Measurements from ENCODE around the gene CLEC16A.

Gene CLEC16A

DNA sequence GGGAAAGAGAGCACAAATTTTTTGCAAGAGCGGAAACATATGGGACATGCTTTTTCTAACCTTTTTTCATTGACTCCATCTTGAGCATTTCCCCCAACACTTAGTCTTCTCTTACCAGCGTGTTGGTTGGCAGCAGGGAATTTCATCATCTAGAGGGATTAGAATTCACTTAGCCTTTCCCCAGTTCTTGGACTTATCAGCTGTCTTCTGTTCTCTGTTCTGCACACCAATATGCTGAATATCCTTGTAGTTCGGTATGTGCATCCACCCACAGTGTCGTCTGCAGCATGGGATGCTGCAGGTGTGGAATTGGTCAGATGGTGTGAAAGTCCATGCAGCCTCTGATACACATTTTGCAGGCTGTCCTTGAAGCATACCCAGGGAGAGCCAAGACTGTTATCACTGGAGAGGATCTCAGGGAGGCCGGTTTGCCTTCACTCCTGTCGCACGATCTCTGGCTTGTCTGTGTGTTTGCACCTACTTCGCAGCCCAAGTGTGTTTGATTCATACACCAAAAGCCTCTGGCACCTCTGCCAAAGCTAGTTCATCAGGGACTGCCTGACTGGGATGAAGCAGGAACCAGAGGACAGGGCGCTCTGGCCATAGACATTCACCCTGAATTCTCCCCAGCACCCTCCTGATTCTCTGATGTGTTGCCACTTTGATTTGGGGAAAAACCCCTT lies 218.4 kb downstream of the CLEC16A start:
- Histone ChIP-seq H3K27ac (no peak overlapping the region), H3K9me3 (no peaks in the 10 kb centered on the region), H3K4me1 (ENCODE audit: control insufficient read depth in 1 of 2, insufficient read depth in 1 of 2, low read depth in 1 of 2, low read length in 1 of 2) (no peaks in the 10 kb centered on the region), H3K36me3 (peaks cover 41% of the 10 kb centered on the region), H3K27me3 (no peaks in the 10 kb centered on the region), H3K4me3 (ENCODE audit: low read depth in 1 of 2, low read length in 1 of 2) (no peak overlapping the region)
- TF ChIP-seq, protein P1, sequence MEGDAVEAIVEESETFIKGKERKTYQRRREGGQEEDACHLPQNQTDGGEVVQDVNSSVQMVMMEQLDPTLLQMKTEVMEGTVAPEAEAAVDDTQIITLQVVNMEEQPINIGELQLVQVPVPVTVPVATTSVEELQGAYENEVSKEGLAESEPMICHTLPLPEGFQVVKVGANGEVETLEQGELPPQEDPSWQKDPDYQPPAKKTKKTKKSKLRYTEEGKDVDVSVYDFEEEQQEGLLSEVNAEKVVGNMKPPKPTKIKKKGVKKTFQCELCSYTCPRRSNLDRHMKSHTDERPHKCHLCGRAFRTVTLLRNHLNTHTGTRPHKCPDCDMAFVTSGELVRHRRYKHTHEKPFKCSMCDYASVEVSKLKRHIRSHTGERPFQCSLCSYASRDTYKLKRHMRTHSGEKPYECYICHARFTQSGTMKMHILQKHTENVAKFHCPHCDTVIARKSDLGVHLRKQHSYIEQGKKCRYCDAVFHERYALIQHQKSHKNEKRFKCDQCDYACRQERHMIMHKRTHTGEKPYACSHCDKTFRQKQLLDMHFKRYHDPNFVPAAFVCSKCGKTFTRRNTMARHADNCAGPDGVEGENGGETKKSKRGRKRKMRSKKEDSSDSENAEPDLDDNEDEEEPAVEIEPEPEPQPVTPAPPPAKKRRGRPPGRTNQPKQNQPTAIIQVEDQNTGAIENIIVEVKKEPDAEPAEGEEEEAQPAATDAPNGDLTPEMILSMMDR (IDR thresholded peaks at IDR 0.05) = no peak

DNA sequence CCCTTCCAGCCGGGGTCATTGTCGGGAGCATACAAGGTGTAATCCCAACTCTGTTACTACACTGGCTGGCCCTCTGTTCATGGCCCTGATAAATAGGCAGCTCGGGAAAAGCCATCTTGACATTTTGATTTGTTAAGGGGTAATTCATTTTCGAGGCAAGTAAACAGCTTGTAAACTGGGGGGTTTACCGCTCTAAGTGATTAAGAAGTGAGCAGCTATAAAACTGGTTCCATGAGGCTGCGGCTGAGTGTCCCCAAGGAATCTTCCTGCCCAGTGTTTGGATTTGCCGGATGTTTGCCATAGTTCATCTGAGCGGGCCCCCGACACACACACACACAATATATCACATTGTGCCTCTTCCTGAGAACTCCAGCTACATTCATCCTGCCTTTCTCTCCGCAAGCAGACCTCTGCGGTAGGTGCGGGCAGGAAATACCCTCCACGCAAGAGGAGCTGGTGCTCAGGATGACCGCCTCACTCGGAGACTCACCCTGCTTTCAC lies 219.4 kb downstream of the CLEC16A start:
- H3K4me3 ChIP-seq (ENCODE audit: low read depth in 1 of 2, low read length in 1 of 2) = no peak overlapping the region

DNA sequence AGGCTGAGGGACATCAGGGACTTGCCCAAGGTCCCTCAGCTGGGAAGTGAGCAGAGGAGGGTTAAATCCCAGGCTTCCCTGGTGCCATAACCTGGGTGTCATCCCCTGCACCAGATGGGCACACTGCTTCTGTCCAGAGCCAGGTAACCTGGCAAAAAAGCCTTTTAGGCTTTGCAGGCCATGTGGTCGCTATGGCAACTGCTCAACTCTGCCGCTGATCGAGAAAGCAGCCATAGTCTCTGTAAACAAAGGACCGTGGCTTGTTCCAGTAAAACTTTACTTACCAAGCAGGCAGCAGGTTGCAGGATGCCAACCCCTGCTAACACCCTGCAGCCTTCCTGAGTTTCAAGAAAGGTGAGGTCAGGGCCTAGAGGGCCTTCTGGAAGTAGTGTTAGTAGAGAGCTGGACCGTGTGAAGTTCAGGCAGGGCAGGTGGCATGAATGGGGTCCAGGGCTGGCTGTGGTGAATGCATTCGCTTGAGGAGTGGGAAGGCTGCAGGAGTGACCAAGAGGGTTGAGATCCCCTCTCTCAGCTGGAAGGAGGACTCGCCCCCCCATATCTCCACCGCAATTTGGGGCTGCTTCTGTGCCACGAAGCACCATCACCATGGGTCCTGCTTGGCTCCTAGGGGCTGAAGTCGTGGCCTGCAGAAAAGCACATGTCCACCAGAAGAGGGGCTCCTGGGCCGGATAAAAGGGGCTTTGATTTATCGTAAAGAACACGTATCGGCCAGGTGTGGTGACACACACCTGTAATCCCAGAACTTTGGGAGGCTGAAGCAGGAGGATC lies 220.3 kb downstream of the CLEC16A start:
- Histone ChIP-seq H3K9me3 (no peaks in the 10 kb centered on the region), H3K4me3 (ENCODE audit: low read depth in 1 of 2, low read length in 1 of 2) (no peak overlapping the region), H3K36me3 (peaks cover 60% of the 10 kb centered on the region), H3K27me3 (no peaks in the 10 kb centered on the region), H3K4me1 (ENCODE audit: control insufficient read depth in 1 of 2, insufficient read depth in 1 of 2, low read depth in 1 of 2, low read length in 1 of 2) (no peaks in the 10 kb centered on the region), H3K27ac (no peak overlapping the region)
- TF ChIP-seq, protein P1 (IDR thresholded peaks at IDR 0.05) = no peak

More for the DNA sequence above, 219.4 kb downstream of the CLEC16A start:
- Histone ChIP-seq H3K27ac (no peak overlapping the region), H3K9me3 (no peaks in the 10 kb centered on the region), H3K4me1 (ENCODE audit: control insufficient read depth in 1 of 2, insufficient read depth in 1 of 2, low read depth in 1 of 2, low read length in 1 of 2) (no peaks in the 10 kb centered on the region), H3K36me3 (peaks cover 52% of the 10 kb centered on the region), H3K27me3 (no peaks in the 10 kb centered on the region)
- TF ChIP-seq, protein P1 (IDR thresholded peaks at IDR 0.05) = no peak

DNA sequence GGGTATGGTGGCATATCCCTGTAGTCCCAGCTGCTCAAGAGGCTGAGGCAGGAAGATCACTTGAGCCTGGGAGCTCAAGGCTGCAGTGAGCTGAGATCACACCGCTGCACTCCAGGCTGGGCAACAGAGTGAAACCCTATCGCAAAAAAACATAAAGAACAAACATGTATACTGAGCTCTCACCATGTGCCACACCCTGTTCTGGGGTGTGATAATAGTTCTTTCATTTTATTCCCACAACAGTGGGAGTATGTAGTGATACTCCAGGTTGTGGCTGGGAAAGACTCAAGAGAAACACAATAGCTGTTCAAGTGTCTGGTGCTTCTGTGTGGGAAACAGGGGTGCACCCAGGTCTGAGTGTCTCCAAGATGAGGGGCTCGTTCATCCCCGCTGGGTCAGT lies 221.0 kb downstream of the CLEC16A start:
- TF ChIP-seq, protein P1 (IDR thresholded peaks at IDR 0.05) = no peak
- no peak overlapping the region for H3K27ac ChIP-seq
- no peak overlapping the region for H3K4me3 ChIP-seq (ENCODE audit: low read depth in 1 of 2, low read length in 1 of 2)
- peaks cover 67% of the 10 kb centered on the region for H3K36me3 ChIP-seq
- H3K9me3 ChIP-seq = no peaks in the 10 kb centered on the region
- H3K27me3 ChIP-seq = no peaks in the 10 kb centered on the region
- H3K4me1 ChIP-seq (ENCODE audit: control insufficient read depth in 1 of 2, insufficient read depth in 1 of 2, low read depth in 1 of 2, low read length in 1 of 2) = no peaks in the 10 kb centered on the region

DNA sequence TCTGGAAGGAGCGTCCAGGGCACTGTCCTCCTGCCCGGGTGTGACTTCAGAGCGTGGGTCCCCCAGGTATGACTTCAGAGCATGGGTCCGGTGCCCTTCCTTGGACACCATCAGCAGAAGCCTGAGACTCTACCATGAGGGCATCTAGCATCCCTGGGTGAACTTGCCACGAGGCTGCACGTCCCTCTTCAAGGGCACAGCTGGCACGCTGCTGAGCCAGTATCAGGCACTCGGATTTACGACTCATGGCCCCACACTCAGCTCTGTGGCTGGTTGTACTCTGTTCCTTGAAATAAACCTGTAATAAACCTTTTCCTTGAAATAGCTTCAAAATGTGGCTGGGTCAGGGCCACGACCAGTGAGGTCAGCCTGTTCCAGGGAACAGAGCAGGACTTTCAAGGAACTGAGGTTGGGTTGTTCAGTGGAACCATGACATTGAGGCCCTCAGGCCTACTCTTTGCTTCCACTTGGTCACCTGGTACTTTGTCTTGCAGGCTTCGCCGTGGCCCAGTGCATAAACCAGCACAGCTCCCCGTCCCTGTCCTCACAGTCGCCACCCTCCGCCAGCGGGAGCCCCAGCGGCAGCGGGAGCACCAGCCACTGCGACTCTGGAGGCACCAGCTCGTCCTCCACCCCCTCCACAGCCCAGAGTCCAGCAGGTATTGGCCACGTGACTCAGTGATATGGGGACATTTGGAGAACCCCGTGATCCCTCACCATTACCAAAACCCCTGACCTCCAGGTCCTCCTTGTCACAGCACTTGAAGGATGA lies 221.7 kb downstream of the CLEC16A start:
- no peaks in the 10 kb centered on the region for H3K4me1 ChIP-seq (ENCODE audit: control insufficient read depth in 1 of 2, insufficient read depth in 1 of 2, low read depth in 1 of 2, low read length in 1 of 2)

More for the DNA sequence above, 221.7 kb downstream of the CLEC16A start:
- Histone ChIP-seq H3K27ac (no peak overlapping the region), H3K27me3 (no peaks in the 10 kb centered on the region), H3K36me3 (peaks cover 74% of the 10 kb centered on the region), H3K4me3 (ENCODE audit: low read depth in 1 of 2, low read length in 1 of 2) (no peak overlapping the region), H3K9me3 (no peaks in the 10 kb centered on the region)
- TF ChIP-seq, protein P1 (IDR thresholded peaks at IDR 0.05) = no peak

Measured in neutrophil (primary cell).